NCI-H748 (cell line): ENCODE results near the gene LHPP.

ENCODE experiments used
- DNase-seq: peaks from one replicate; lab custom pipeline; 2025; ENCODE audit not compliant: unreplicated experiment; lab: John Stamatoyannopoulos, UW

LHPP gene

DNA sequence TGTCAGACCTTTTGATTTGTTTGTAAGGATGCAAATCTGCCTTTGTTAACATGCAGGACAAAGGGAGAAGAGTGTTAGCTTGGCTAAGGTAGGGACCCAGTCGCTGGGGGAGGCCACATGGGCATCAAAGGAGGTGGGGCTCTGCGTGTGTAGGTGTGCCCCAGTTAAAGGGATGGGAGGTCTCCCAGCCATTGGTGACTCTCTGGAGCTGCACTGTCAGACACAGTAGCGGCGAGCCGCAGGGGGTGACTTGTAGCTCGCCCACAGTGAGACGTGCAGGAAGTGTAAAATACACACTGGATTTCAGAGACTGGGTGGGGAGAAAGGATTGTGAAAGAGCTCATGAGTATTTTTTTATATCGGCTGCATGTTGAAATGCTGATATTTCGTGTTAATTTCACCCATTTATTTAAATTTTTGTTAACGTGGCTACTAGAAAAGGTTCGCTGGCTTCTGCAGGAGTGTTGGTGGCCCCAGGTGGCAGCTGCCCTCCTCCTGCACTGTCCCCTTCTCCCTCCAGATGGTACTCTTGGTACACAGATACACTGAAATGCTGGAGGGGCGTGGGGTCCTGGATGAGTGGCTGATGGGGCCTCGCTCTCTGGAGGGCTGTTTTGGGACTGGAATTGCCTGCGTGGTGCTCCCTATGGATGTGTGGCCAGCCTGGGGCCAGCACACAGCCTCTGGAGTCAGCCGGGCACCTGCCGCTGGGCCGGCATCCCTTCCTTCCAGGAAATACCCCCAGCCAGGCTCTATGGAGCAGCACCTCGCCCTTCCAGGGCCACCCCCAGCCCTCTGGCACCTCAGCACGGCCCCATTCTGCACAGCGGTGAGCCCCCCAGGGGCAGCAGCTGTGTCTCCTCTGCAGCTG lies 59.2 kb downstream of the LHPP start:
- DNase-seq: no peak

DNA sequence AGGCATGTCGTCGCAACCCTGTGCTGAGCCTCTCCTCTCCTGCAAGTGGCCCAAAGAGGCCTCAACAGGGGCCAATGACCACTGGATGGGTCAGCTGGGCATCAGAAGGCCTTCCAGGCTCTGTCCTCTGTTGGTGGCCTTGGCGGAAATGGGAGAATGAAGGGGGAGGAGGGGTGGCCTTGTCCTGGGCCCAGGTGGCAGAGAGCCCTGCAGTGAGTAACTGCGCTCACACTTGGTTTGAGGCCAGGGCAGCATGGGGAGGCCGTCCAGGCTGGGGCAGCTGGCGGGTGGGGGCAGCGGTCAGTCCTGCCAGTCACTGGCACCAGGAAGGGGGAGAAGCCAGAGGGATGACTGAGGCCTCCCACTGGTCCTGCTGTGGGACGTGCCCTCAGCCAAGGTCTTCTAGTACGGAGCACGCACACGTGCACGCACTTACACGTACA lies 59.8 kb downstream of the LHPP start:
- DNase-seq: no peak

DNA sequence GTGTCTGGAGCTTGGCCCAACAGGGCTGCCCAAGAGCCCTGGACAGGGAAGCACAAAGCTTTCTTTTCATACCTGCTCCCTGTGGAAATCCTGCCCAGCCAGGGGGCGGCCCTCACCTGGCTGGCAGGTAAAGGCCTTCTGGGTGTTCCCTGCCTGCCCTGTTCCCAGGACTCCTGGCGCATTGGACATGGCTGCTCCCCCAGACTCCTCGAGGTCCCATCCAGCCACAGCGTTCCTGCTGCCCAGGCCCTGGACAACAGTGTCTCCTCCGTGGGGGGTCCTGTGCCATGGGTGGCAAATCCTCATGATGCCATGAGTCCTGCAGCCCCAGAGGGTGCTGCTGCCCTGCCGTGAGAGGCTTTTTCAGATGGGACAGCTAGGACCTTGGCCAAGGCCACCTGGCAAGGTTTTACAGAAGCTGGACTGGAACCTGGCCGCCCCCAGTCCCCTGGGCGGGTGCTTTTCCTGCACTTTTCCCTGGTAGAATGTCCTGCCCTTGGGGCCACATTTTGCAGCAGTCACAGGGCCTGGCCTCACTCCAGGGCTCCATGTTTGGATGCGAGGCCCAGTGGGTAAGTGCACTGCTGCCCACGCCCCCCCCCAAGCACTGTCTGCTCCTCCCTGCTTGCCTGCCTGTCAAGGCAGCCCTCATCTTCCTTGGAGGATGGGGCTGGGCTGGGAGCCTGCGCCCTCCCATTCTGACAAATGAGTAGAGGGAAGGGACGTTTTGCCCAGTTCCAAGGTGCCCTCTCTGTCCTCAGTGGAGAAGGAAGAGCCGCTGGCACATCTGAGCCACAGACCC lies 60.7 kb downstream of the LHPP start:
- DNase-seq: no peak

DNA sequence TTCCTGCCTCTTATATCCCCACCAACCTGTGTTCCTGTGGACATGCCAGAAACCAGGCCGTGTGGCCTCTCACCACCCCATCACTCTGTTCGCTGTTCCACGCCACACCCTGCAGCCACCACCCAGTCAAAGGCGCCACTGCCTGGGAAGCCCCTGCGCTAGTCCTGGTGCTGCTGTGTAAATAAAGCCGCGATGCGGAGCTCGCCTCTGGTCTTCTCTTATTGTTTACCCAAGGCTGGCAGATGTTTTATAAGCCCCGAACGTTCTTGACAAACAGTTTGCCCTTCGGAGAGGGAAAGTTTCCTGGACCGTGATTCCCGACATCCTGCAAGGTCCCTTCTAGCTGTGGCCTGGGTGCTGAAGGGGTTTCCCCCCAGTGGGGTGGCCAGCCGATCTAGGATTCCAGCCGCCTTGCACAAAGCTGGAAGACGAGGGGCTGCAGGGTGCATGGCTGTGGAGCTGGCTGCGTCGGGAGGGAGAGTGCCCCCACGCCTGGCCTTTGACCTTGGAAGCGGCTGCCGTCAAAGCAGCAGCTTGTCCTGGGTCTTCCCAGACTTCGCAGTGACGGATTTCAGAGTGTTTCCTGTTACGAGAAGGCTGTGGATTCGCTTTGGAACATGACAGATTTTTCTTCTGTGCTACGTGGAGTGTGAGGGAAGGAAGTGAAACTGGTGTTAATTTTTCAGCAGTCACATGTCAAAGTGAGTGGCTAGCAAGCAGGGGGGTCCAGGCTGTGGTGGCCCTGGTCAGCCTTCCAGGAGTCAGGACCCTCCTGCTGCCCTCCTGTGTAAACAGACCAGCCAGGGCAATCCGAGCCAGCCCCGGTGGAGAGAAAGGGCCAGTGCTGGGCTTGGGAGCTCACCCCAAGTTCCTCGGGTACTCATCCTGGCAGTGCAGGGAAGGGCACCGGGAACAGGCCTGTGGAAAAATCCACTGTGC lies 61.6 kb downstream of the LHPP start:
- peak; percentile 73 for DNase-seq

DNA sequence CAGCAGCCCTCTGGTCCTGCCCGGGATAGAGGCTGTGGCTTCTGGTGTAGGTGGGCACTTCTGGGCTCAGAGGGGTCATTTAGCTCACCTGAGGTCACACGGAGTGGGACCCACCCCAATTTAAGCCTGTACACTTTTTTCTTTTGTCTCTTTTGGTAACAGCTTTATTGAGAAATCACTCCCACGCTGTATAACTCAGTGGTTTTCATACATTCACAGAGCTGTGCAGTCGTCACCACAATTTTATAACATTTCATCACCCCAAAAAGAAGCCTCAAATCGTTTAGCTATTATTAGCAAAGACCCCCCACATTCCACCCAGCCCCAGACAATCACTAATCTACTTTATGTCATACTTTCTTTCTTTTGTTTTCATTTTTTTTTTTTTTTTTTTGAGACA lies 62.3 kb downstream of the LHPP start:
- no peak for DNase-seq

DNA sequence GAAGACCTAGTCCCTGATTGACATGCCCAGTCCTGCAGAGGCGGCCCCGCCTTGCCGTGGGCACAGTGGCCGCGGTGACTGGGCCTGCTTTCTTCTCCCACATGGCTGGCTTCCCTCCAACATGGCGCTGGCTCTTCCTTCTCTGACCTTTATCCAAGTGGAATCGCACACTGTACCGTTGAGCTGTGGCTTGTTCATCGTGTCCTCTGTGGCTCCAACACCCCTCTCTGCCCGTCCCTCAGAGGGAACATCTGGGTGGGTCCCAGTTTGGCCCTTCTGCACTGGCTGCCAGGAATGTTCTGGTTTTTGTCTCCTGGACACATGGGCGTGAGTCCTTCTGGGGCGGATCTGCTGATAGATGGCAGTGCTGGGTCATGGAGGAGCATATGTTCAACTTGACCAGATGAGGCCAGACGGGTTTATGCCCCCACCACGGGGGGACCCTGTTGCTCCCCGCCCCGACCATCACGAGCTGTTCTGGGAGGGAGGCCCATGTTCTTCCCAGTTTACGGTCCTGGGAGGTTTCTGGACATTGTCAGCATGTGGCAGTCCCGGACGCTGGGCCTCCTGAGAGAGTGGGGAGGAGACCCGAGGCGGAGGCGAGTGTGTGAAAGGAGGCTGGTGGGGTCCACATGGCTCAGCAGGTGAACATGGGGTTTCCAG lies 63.5 kb downstream of the LHPP start:
- DNase-seq: peak; percentile 18

DNA sequence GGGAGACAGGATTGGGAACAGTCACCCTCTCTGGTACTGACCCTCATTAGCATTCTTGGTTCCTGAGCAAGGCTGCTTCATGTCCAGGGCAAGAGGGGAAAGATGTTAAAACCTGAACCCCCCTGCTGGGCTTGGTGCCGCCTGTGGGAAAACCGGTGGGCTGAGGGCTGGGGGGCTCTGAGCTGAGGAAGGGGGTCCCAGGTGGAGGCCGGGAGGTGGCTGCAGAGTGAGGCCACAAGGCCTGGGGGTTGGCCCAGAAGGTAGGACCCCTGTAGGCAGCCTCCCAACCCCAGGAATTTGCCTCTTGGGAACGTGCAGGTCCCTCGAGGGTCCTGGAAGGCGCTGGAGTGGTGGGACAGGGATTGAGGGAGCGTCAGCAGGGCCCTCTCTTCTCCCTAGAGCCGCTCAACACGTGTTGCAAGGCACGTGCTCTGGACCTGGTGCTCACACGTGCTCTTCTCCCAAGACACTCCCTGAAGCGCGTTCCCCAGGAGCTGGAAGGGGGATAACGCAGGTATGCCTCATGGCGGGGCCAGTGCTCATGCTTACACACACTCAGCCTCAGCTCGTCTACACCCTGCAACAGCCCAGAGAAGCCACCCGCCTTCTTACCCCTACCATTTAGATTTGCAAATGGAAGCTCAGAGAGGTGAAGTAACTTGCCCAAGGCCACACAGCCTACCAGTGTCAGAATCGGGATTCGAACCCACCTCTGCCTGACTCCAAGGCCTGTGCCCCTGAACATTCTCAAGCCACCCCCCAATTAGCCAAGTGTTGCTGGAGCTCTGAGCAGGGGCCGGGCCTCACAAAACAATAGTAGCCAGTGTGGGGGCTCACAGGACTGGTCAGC lies 64.4 kb downstream of the LHPP start:
- DNase-seq: no peak

DNA sequence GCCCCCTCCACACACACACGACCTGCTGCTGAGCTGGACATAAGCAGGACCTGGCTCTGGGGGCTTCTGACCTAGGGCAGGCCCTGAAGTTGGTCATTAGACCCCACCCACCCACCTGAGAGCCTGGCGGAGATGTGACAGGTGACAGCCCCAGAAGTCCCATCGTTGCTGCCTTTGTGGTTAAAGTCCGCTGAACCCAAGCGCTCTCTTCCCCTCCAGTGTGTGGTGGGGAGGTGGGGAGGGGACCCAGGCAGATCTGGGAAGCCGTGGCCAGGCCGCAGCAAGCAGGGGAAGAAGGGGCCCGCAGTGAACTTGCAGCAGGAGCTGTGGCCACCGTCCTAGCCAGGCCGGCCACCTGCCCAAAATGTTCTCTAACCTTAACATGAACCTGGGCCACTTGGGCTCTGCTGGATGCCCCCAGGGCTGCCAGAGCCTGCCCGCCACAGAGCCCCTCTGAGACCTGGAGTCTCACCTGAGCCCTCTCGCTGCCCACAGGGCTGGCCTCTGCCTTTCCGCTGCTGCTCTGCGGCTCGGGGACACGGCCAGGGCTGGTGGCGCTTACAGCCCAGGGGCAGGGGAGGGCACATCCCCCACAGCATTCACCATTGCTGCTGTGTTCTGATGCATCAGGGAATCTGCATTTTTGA lies 65.1 kb downstream of the LHPP start:
- no peak for DNase-seq

DNA sequence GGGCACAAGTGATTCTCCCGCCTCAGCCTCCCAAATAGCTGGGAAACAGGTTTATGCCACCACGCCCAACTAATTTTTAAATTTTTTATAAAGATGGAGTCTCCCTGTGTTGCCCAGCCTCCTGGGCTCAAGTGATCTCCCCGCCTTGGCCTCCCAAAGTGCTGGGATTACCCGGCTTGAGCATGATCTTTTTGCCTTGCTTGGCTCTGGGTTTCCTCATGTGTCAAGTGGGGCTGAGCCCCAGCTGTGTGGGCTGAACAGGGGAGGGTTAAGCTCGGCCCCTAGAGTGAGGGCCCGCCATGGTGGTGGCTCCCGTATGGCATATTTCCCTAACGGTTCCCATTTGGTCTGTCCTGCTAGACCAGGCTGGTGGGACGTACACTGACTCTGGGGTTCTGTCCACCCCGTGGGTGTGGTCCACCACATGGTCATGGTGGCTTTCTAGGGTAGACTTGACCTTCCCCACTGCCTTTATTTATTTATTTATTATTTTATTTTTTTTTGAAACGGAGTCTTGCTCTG lies 66.3 kb downstream of the LHPP start:
- no peak for DNase-seq

DNA sequence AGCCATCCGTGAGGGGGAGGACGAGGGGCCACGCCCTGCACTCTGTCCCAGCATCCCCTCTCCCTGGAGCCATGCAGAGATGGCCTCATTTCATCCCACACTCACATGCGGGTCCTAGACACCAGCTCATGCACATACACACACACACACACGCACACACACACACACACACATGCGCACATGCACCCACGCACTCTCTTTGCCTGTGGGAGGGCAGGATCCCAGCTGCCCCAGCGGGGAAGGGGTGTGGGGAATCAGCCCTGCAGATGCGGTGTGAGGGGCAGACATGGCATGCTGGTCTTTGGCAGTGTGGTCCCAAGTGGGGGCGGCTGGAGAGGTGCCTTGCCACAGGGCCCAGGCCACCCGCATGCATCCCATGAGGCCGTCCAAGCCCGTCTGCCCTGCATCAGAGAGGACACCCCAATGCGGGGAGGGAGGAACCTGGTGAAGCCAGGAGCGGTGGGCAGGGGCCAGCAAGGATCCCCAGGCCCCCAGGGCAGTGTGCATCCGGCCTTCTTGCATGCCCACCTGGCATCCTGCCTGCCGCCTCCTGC lies 68.1 kb downstream of the LHPP start:
- no peak for DNase-seq

DNA sequence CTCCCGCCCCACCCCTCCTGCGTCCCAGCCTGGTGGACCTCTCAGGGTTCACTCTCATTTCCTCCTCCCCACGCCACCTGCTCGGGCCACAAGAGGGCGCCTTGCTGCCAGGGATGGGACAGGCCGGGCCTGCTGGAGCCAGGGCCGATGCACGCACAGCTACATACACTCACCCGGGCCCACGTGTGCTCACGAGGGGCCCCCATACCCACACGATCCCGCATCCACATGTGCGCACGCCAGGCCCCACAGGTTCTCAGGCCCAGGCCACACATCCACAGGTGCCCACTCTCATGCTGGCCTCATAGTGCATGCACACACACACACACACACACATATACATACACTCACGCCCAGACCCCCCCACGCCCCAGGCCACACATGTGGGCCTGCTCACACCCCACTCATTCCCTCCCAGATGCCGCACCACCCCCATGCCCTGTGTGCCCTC lies 68.6 kb downstream of the LHPP start:
- peak; percentile 71 for DNase-seq

DNA sequence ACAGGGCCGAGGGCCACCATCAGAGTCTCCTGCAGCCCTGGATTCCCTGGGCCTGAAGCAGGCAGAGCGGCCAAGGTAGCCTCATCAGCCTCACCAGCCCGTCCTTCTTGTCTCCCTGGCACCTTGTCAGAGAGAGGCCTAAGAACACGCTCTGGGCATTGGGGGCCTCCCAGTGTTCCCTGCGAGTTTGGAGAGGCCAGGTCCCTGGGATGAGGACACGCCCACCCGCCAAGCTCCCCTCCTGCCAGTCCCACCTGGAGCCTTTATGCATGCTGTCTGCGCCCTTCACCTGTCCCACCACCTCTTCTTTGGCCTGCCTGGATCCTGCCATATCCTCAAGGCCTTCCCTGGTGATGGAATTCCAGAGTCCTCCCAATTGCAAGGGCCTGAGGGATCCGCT lies 69.2 kb downstream of the LHPP start:
- no peak for DNase-seq

DNA sequence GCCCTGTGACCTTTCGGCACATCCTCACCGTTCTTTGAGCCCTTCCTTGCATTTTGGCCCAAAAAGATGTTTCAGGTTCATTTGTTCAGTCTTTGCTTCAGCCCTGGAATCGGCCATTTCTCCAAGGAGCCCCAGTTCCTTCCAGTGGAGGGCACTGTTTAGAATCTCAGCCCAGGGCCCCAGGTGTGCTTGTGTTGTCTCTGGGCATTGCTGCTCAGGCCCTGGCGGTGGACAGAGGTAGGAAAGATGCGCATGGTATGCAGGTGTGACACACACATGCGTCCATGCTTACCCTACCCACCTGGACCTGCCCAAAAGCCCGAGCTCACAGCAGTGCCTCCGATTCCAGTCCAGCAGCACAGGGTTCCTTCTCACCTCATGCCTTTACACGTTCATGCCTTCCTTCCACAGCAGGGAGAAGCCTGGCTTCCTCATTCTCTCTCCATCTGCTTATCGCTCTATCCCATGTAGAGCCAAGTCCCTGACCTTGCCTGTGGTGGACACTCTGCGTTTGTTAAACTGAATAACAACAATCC lies 70.6 kb downstream of the LHPP start:
- DNase-seq: peak; percentile 40

DNA sequence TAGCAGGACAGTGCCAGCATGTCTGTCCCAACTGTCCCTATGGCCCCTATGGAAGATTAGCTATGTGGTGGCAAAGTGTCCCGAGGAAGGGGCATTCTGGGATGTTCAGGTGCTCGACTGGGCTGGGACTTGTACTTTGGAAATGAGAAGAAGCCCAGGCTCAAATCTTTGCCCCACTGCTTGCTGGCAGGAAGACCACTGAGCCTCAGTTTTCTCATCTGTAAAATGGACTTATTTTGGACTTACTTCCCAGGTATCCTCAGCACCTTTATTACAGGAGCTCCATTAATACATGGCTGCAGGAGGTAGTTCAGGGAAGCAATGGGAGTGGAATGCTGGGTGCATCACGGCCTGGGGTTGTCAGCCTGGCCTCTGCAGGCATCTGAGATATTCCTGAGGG lies 71.2 kb downstream of the LHPP start:
- DNase-seq: no peak

DNA sequence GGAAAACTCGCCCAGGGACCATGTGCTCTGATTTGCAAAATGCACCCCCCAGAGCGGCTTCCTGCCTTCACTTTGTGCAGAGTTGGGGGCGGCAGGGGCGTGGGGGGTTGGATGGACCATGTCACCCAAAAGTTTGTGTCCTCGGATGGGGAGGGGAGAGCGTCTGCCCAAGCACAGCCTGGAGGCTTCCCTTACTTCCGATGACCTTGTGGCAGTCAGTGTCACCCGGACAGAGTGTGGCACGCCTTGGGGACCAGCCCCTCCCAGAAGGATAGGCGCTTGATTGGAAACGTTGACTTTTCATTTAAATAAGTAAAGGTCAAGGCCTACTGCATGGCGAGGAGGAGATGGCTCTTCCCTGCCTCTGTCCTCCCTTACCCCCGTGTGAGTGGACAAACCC lies 71.6 kb downstream of the LHPP start:
- DNase-seq: no peak

DNA sequence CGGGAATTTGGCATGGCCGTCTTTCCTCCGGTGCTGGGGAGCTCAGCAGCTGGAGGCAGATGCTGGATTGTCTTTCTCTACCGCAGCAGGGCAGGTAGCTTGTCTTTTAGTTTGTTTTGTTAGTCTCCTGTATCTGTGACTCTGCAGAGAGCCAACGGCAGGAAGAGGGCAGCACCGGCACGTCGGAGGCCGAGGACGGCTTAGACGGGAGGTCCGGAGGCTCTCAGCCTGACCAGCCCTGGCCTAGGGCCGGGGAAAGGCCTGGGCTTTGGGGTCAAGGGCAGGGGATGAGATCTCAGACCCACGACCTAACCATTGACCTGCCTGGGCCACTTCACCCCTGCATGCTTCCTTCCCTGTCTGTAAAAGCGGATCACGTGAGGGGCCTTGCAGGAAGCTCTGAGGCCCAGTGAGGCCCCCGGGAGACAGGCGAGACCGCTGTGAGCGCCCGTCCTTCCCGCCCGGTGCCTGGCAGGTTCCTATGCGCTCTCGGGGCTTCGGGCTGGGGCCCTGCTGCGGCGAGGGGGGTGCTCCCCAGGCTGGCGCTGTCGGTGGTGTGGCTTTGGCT lies 72.7 kb downstream of the LHPP start:
- peak; percentile 18 for DNase-seq

DNA sequence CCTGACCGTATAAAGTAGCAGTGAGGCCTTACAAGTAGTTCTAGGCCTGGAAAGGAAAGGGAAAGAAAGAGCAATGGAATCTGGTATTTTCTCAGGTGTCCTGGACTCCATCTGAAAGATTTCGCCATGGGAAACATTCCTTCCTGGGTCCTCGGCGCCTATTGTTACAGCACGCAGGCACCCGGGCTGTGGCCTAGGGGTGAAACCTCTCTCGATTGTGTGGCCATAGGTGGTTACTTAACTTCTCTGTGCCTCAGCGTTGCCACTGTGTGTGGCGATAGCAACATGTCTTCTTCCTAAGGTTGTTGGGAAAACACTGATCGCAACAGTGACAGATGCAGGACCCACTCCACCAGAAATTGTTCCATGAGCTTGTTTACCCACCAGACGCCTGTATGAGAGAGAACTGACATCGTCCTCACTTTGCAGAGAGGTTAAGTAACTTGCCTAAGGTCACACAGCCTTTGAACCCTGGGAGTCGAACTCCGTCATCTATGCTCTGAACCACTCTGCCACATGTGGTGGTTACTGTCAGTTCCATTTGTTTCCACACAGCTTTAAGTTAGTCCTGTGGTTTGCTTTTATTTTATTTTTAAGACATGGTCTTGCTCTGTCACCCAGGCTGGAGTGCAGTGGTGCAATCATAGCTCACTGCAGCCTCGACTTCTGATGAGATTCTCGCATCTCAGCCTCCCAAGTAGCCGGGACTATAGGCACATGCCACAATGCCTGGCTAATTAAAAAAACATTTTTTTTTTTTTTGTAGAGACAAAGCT lies 73.4 kb downstream of the LHPP start:
- DNase-seq: no peak
